ENCODE measurements around the gene NPFFR1.
A peak's percentile ranks its signal among the peaks of the same experiment; 100 is the strongest.

The NPFFR1 gene

GRCh38 chr10:70321897-70322890, 38.4 kb upstream of the NPFFR1 start:
- Histone ChIP-seq H3K18ac (ENCODE audit: low read depth in 1 of 2, low read length in 2 of 2) (no peak overlapping the region), H3K4me2 (ENCODE audit: low read length, poor library complexity, severe bottlenecking) (no peak overlapping the region), H2BK120ac (ENCODE audit: low read depth, low read length) (no peak overlapping the region), H3K4me3 (ENCODE audit: insufficient read depth in 1 of 2, low read depth in 1 of 2, low read length in 2 of 2) (no peak overlapping the region), H3K4ac (ENCODE audit: low read depth in 1 of 2, low read length in 2 of 2) (no peak overlapping the region), H2AFZ (ENCODE audit: low read depth, low read length) (no peak overlapping the region), H3K27ac (ENCODE audit: low read length, poor library complexity, severe bottlenecking) (no peak overlapping the region), H4K8ac (ENCODE audit: low read length) (no peak overlapping the region), H3K36me3 (ENCODE audit: control insufficient read depth in 1 of 2, insufficient read depth in 2 of 2, low read depth in 1 of 2, low read length in 2 of 2) (peaks cover 0 to 26% of the 10 kb centered on the region in 2 experiments), H3K23ac (ENCODE audit: low read length in 2 of 2) (no peak overlapping the region), H3K79me1 (replicated peaks; ENCODE audit: low read length, poor library complexity, severe bottlenecking) (peaks cover 3% of the 10 kb centered on the region), H3K4me1 (ENCODE audit: control insufficient read depth, insufficient read depth, low read depth, low read length) (peaks cover 23% of the 10 kb centered on the region), H3K14ac (ENCODE audit: low read length in 2 of 2) (no peak overlapping the region), H2AK5ac (ENCODE audit: low read length, severe bottlenecking) (no peak overlapping the region), H2BK5ac (ENCODE audit: low read depth, low read length, poor library complexity, severe bottlenecking) (no peak overlapping the region), H3K9ac (ENCODE audit: low read length) (no peak overlapping the region), H3K27me3 (ENCODE audit: control insufficient read depth in 1 of 2, insufficient read depth in 1 of 2, low read length in 2 of 2) (no peaks in the 10 kb centered on the region), H4K91ac (ENCODE audit: low read length) (no peak overlapping the region), H2BK12ac (ENCODE audit: low read length in 2 of 2) (no peak overlapping the region), H2BK15ac (ENCODE audit: low read depth, poor library complexity, severe bottlenecking) (no peak overlapping the region), H3K9me3 (ENCODE audit: control insufficient read depth, low read length) (no peaks in the 10 kb centered on the region)
- DNase-seq = no peak
- 96% methylated on average over 16 of the region's 19 CpGs for WGBS

GRCh38 chr10:70321233-70321632, 37.4 kb upstream of the NPFFR1 start:
- Histone ChIP-seq H2BK120ac (ENCODE audit: low read depth, low read length) (no peak overlapping the region), H2BK15ac (ENCODE audit: low read depth, poor library complexity, severe bottlenecking) (no peak overlapping the region), H3K9me3 (ENCODE audit: control insufficient read depth, low read length) (no peaks in the 10 kb centered on the region), H4K91ac (ENCODE audit: low read length) (no peak overlapping the region), H4K8ac (ENCODE audit: low read length) (no peak overlapping the region), H3K4me2 (ENCODE audit: low read length, poor library complexity, severe bottlenecking) (no peak overlapping the region), H3K4me1 (ENCODE audit: control insufficient read depth, insufficient read depth, low read depth, low read length) (peaks cover 21% of the 10 kb centered on the region), H3K27ac (ENCODE audit: low read length, poor library complexity, severe bottlenecking) (no peak overlapping the region), H3K23ac (ENCODE audit: low read length in 2 of 2) (no peak overlapping the region), H3K79me1 (replicated peaks; ENCODE audit: low read length, poor library complexity, severe bottlenecking) (peaks cover 3% of the 10 kb centered on the region), H2AK5ac (ENCODE audit: low read length, severe bottlenecking) (no peak overlapping the region), H3K18ac (ENCODE audit: low read depth in 1 of 2, low read length in 2 of 2) (no peak overlapping the region), H2AFZ (ENCODE audit: low read depth, low read length) (no peak overlapping the region), H3K14ac (ENCODE audit: low read length in 2 of 2) (no peak overlapping the region), H3K9ac (ENCODE audit: low read length) (no peak overlapping the region), H3K4ac (ENCODE audit: low read depth in 1 of 2, low read length in 2 of 2) (no peak overlapping the region), H2BK12ac (ENCODE audit: low read length in 2 of 2) (no peak overlapping the region), H3K27me3 (ENCODE audit: control insufficient read depth in 1 of 2, insufficient read depth in 1 of 2, low read length in 2 of 2) (no peaks in the 10 kb centered on the region), H3K4me3 (ENCODE audit: insufficient read depth in 1 of 2, low read depth in 1 of 2, low read length in 2 of 2) (no peak overlapping the region), H3K36me3 (ENCODE audit: control insufficient read depth in 1 of 2, insufficient read depth in 2 of 2, low read depth in 1 of 2, low read length in 2 of 2) (peaks cover 0 to 30% of the 10 kb centered on the region in 2 experiments), H2BK5ac (ENCODE audit: low read depth, low read length, poor library complexity, severe bottlenecking) (no peak overlapping the region)
- 58% methylated on average over 3 of the region's 5 CpGs for WGBS
- DNase-seq = no peak

- WGBS = 90% methylated on average over 5 of the region's 5 CpGs
- no peaks in the 10 kb centered on the region for H3K9me3 ChIP-seq (ENCODE audit: control insufficient read depth, low read length)
- peak overlapping the region; percentile 6 for H4K91ac ChIP-seq (ENCODE audit: low read length)
- H3K27ac ChIP-seq (ENCODE audit: low read length, poor library complexity, severe bottlenecking) = no peak overlapping the region
- no peak for DNase-seq
- peaks cover 0 to 30% of the 10 kb centered on the region in 2 experiments for H3K36me3 ChIP-seq (ENCODE audit: control insufficient read depth in 1 of 2, insufficient read depth in 2 of 2, low read depth in 1 of 2, low read length in 2 of 2)
- no peak overlapping the region for H2BK120ac ChIP-seq (ENCODE audit: low read depth, low read length)
- no peak overlapping the region for H2AK5ac ChIP-seq (ENCODE audit: low read length, severe bottlenecking)
- no peak overlapping the region for H2BK15ac ChIP-seq (ENCODE audit: low read depth, poor library complexity, severe bottlenecking)
- H2BK5ac ChIP-seq (ENCODE audit: low read depth, low read length, poor library complexity, severe bottlenecking) = no peak overlapping the region
- H3K4me1 ChIP-seq (ENCODE audit: control insufficient read depth, insufficient read depth, low read depth, low read length) = peaks cover 18% of the 10 kb centered on the region
- no peak overlapping the region for H3K23ac ChIP-seq (ENCODE audit: low read length in 2 of 2)
- H3K27me3 ChIP-seq (ENCODE audit: control insufficient read depth in 1 of 2, insufficient read depth in 1 of 2, low read length in 2 of 2) = no peaks in the 10 kb centered on the region
- H3K9ac ChIP-seq (ENCODE audit: low read length) = peak overlapping the region; percentile 33
- H2AFZ ChIP-seq (ENCODE audit: low read depth, low read length) = no peak overlapping the region
- H2BK12ac ChIP-seq (ENCODE audit: low read length in 2 of 2) = no peak overlapping the region
- no peak overlapping the region for H3K14ac ChIP-seq (ENCODE audit: low read length in 2 of 2)
- H3K4me3 ChIP-seq (ENCODE audit: insufficient read depth in 1 of 2, low read depth in 1 of 2, low read length in 2 of 2) = no peak overlapping the region
- H3K4ac ChIP-seq (ENCODE audit: low read depth in 1 of 2, low read length in 2 of 2) = no peak overlapping the region
- peaks cover 3% of the 10 kb centered on the region for H3K79me1 ChIP-seq (replicated peaks; ENCODE audit: low read length, poor library complexity, severe bottlenecking)
- no peak overlapping the region for H4K8ac ChIP-seq (ENCODE audit: low read length)
- H3K4me2 ChIP-seq (ENCODE audit: low read length, poor library complexity, severe bottlenecking) = no peak overlapping the region
- no peak overlapping the region for H3K18ac ChIP-seq (ENCODE audit: low read depth in 1 of 2, low read length in 2 of 2)
Measured at GRCh38 chr10:70320751-70321150, 36.9 kb upstream of the NPFFR1 start.

GRCh38 chr10:70319824-70320223, 36.0 kb upstream of the NPFFR1 start:
- WGBS = 93% methylated on average over 4 of the region's 5 CpGs
- H3K27ac ChIP-seq (ENCODE audit: low read length, poor library complexity, severe bottlenecking) = no peak overlapping the region

More at GRCh38 chr10:70319824-70320223, 36.0 kb upstream of the NPFFR1 start:
- Histone ChIP-seq H3K23ac (ENCODE audit: low read length in 2 of 2) (no peak overlapping the region), H2AK5ac (ENCODE audit: low read length, severe bottlenecking) (no peak overlapping the region), H2BK12ac (ENCODE audit: low read length in 2 of 2) (no peak overlapping the region), H4K8ac (ENCODE audit: low read length) (no peak overlapping the region), H3K4me3 (ENCODE audit: insufficient read depth in 1 of 2, low read depth in 1 of 2, low read length in 2 of 2) (no peak overlapping the region), H3K18ac (ENCODE audit: low read depth in 1 of 2, low read length in 2 of 2) (no peak overlapping the region), H3K9me3 (ENCODE audit: control insufficient read depth, low read length) (no peaks in the 10 kb centered on the region), H3K9ac (ENCODE audit: low read length) (no peak overlapping the region), H3K27me3 (ENCODE audit: control insufficient read depth in 1 of 2, insufficient read depth in 1 of 2, low read length in 2 of 2) (no peaks in the 10 kb centered on the region), H2BK15ac (ENCODE audit: low read depth, poor library complexity, severe bottlenecking) (no peak overlapping the region), H2BK120ac (ENCODE audit: low read depth, low read length) (no peak overlapping the region), H4K91ac (ENCODE audit: low read length) (no peak overlapping the region), H3K79me1 (replicated peaks; ENCODE audit: low read length, poor library complexity, severe bottlenecking) (peaks cover 3% of the 10 kb centered on the region), H3K4me2 (ENCODE audit: low read length, poor library complexity, severe bottlenecking) (no peak overlapping the region), H2AFZ (ENCODE audit: low read depth, low read length) (no peak overlapping the region), H2BK5ac (ENCODE audit: low read depth, low read length, poor library complexity, severe bottlenecking) (no peak overlapping the region), H3K36me3 (ENCODE audit: control insufficient read depth in 1 of 2, insufficient read depth in 2 of 2, low read depth in 1 of 2, low read length in 2 of 2) (peaks cover 0 to 30% of the 10 kb centered on the region in 2 experiments), H3K4me1 (ENCODE audit: control insufficient read depth, insufficient read depth, low read depth, low read length) (peaks cover 12% of the 10 kb centered on the region), H3K14ac (ENCODE audit: low read length in 2 of 2) (no peak overlapping the region), H3K4ac (ENCODE audit: low read depth in 1 of 2, low read length in 2 of 2) (no peak overlapping the region)
- no peak for DNase-seq
